Occipital lobe (tissue), 2 donors: ENCODE data around the gene RAD9B. TPM values are rescaled to one million over a fixed set of nuclear protein-coding genes. Genes with fewer than 3 reads are reported as not detected.
"Not testable (repeated sequence)": the region's sequence is repeated elsewhere in the genome, so short reads cannot be mapped to it uniquely, and the experiment has no call there.

ENCODE experiments used
- DNase-seq: peaks from one replicate; lab custom pipeline; 2025; lab: John Stamatoyannopoulos, UW
- total RNA-seq: library from RNA; depleted of rRNA; stranded (reverse); fragments of >200 nt; gene quantifications from one replicate; pipeline ENCODE4 v1.2.3, GENCODE V29; 2014

Gene RAD9B
- total RNA-seq, 1 donor from 2014 or later: 0.94 TPM

- not testable (repeated sequence) for DNase-seq
Observed at GRCh38 chr12:110520876-110521712, 19.0 kb downstream of the RAD9B start.

DNA sequence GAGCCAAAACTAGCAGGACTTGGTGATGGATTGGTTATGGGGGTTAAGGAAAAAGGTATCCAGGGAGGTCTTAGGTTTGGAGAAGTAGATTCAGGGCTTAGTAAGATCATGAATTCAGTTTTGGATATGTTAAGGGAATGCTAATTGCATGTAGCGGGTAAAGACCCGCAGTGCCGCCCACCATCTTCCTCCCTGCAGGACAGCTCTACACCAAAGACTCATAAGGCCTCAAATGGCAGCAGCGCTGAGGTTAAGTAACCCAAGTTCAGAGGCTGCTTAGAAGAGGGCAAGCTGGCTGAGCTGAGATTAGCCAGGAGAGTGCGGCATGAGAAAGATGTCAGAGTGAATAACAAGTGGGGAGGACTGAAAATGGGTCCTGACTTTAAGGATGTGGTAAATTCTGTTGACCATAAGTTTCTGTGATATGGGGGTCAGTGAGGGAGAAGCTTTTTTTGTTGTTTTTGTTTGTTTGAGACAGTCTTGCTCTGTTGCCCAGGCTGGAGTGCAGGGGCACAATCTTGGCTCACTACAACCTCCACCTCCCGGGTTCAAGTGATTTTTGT, 26.2 kb downstream of the RAD9B start:
- no peak for DNase-seq

DNA sequence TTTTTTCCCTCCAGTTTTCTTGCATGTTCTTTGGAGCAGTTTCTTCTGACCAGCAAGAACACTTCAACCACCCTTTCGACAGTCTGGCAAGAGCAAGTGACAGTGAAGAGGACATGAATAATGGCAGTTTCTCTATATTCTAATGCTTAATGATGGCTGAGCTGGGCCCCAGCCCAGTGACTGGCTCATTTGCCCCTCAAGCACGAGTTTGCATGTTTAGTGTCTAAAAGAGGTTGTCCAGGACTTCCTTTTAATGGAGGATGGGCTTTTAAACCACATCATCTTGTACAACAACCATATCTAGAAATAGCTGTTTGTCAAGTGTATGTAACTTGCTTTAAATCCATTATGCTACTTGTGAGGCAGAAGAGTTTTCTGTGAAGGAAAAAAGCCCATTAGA, 28.4 kb downstream of the RAD9B start:
- no peak for DNase-seq

GRCh38 chr12:110531741-110532333, 29.7 kb downstream of the RAD9B start:
- DNase-seq: no peak

GRCh38 chr12:110532644-110533043, 30.5 kb downstream of the RAD9B start:
- DNase-seq: no peak

- DNase-seq: no peak
Observed at GRCh38 chr12:110533607-110534006, 31.5 kb downstream of the RAD9B start.

DNA sequence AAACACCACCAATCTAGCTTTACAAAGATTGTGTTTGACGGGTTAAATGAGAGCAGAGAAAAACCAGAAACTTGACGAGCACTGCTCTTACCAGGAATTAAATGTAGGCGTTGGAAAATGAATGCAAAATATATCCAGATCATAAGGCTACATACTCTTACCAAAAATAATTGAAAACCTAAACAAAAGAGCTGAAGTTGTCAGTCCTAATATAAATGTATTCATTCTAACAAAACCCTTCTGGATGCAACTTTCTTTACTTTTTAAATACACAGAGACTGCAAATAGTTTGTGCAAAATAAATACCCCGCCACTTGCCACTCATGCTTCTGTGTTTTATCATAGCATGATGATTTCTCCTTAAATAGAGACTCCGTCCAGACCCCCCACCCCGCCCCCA, 32.7 kb downstream of the RAD9B start:
- DNase-seq: no peak

- no peak for DNase-seq
Observed at GRCh38 chr12:110536834-110537604, 34.9 kb downstream of the RAD9B start.

DNA sequence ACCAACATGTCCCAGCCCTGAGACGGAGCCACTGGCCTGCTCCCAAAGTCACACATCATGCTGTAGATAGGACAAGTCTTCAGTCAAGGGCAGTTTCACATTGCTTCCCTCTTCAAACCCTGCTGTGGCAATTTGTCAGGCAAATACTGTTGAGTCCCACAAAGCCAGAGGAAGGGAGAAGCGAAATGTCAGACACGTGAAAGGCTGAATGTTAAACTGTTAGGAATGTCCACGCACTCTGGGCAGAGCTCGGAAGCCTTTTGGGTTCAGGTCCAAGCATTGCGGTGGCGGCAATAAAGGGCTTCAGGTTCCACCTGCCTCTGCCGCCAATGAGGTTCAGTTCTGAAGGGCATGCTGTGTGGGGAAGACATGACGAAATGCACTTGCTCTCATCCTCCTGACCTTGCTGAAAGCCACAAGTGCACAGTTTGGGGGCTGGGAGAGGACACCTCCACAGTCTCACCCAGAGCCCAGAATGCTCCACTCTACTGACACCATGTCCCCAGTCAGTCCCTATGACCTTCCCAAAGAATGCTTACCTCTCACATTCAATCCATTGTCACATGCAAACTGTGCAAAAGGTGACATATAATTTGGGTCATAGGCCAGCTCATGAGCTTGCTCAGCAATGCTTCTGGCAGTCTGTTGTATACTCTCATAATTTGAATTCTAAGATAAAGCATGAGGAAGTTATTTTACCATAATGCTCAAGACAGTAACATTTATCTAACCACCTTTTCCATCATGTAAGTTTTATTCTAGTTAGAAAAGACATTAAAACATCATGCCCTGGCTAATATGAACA, 35.7 kb downstream of the RAD9B start:
- DNase-seq: no peak

GRCh38 chr12:110538869-110539622, 36.9 kb downstream of the RAD9B start:
- no peak for DNase-seq

GRCh38 chr12:110540048-110540447, 37.9 kb downstream of the RAD9B start:
- no peak for DNase-seq

- DNase-seq: peak; percentile 63
Observed at GRCh38 chr12:110543252-110543959, 41.3 kb downstream of the RAD9B start.

DNA sequence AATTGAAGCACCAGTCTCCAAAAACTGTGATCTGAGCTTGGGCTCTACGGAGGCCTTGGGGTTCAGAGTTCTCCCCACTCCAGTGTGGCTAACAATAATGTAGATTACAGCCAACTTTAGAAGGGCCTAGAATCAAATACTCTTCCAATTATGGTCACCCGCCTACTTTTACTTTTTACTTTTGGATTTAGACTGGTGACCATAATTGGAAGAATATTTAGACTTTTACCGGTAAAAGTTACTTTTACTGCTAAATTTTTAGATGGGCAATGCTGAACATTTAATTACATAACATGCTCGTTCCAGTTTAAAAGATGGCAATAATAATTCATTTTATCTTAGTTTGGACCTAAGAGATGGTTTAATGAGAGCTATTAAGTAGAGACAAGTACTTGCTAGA, 41.8 kb downstream of the RAD9B start:
- no peak for DNase-seq

DNA sequence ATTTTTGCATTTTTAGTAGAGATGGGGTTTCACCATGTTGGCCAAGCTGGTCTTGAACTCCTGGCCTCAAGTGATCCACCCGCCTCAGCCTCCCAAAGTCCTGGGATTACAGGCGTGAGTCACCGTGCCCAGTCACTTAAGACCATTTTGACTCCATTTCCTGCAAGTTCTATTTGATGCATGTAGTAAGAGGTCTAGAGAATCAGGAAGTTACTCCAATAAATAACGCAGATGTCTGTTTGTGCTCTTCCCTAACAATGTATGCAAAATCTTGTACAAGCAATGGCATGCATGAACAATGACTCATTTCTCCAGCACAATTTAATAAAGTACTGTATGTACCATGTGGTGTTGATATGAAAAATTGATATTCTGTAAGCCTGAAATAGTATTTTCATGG, 43.1 kb downstream of the RAD9B start:
- DNase-seq: not testable (repeated sequence)

- DNase-seq: no peak
Observed at GRCh38 chr12:110545812-110546211, 43.7 kb downstream of the RAD9B start.

GRCh38 chr12:110546339-110546738, 44.2 kb downstream of the RAD9B start:
- DNase-seq: no peak

- DNase-seq: no peak
Observed at GRCh38 chr12:110547090-110547489, 45.0 kb downstream of the RAD9B start.

- DNase-seq: no peak
Observed at GRCh38 chr12:110548678-110549077, 46.5 kb downstream of the RAD9B start.

DNA sequence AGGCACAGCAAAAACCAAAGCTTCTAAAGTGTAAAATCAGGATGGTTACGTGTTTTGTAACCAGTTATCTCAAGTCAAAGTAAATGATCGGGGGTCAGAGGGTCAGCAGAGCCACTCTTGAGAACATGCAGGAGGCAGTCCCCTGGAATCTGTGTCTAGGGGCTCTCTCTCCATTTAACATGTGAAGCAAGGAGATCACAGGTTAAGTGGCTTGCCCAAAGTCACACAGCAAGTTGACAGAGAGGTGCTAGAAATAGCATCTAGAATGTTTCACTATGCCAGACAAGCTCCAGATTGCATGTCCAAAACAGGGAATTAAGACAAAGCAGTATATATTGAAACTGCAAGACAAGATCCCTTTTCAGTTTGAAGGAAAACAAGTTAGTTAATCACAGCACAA, 47.6 kb downstream of the RAD9B start:
- DNase-seq: no peak

DNA sequence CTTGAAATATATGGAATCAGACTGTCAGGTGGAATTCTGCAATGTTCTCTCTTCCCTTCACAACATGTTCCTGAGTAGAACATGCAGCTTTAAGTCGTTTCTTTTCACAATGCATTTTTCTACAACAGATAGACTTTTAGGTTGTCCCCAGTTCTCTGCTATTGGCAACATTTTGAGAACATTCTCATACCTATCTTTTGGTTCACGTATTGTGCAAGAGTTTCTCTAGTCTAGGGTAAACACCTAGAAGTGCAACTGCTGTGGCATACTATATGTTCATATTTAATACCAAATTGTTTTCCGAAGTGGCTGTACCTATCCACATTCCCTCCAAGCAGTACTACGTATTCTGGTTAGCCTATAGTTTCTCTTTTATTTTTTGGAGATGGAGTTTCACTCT, 48.9 kb downstream of the RAD9B start:
- DNase-seq: no peak
